HG03108 (cell line): Measurements from ENCODE around the gene SLC26A8.
"Not testable (repeated sequence)": the region's sequence is repeated elsewhere in the genome, so short reads cannot be mapped to it uniquely, and the experiment has no call there.

Source experiments
- ATAC-seq: cut with Tn5 transposase; IDR thresholded peaks from one replicate; pipeline ENCODE4 v1.9.1; 2021; ENCODE audit warnings: moderate library complexity; ENCODE audit not compliant: unreplicated experiment

Gene SLC26A8

DNA sequence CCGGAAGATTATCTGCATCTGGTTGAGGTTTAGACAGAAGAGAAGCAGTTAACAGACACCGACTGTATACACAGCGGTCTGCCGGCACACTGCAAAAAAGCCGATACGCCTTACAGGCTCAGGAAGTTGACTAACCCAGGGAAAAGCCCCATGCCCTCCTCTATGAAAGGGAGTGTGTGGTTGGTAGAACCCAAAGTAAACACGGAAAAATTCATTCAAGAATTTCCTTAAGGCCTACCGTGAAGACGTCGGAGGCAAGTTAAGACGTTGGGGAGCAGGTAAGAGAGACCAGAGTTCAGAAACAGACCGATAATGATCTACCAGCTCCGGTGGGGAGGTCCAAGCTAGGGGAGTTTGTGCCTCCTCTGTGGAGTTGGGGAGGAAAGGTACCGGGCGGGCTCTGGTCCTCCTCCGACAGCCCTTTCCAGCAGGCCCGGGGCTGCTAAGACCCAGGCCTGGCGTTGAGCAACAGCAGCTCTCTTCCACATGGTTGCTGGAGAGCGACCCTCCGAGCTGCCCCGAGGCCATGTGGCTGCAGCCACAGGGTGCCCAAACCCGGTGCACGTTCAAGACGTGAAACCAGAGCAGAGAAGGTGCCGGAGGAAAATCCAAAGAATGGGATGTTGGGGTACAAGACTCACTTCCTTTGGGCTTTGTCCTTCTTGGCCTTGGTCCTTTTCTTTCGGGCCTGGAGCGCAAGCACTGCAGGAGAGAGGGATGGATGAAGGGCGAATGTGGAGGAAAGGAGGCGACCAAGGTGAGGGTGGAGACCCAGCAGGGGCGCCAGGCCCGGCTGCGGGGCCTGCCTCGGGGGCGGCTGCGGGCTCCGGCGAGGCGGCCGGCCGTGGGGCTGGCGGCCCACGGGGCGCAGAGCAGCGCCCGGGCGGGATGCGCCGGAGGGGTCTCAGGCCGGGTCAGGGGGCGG, 104.4 kb downstream of the SLC26A8 start:
- ATAC-seq: peak; percentile 28

DNA sequence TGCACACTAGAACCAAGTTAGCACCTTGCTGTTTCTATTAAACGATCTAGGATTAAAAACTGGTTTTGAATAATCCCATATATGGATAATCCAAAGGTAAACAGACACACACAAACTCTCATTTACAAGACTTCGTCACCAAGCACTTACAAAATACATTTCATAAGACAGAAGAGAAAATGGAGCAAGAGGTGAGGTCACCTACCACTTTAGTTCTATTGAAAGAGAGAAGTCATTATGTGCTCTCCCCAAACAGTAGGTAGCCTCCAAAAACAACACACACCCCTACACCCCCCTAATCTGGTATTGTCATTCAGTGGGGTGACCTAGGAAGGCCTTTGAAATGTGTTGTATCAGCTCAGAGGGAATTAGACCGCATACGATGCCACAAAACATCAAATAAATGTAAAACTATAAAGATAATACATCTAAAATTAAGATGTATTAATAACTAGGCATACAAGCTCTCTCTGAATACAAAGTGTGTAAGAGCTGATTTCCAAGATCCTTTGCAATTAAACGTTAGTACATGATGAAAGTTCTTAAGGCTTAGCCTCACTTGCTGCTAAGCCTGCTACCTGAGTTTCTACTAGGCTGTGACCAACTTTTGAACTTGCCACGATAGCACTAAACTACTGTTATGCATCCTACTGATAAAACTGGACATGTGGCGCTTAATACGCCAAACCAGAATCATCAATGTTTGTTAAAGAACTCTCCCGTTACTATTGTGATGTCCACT, 105.2 kb downstream of the SLC26A8 start:
- peak; percentile 13 for ATAC-seq

DNA sequence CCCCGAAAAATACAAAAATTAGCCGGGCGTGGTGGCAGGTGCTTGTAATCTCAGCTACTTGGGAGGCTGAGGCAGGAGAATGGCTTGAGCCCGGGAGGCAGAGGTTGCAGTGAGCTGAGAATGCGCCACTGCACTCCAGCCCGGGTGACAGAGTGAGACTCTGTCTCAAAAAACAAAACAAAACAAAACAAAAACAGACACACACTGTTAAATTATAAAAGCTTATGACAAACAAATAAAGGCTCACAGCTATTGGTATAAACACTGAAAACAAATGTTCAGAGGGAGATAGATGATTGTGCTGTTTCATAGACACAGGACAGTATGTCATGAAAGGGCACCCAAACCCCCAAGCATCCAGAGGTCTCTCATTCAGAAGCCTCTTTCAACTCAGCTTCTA, 107.5 kb downstream of the SLC26A8 start:
- not testable (repeated sequence) for ATAC-seq

DNA sequence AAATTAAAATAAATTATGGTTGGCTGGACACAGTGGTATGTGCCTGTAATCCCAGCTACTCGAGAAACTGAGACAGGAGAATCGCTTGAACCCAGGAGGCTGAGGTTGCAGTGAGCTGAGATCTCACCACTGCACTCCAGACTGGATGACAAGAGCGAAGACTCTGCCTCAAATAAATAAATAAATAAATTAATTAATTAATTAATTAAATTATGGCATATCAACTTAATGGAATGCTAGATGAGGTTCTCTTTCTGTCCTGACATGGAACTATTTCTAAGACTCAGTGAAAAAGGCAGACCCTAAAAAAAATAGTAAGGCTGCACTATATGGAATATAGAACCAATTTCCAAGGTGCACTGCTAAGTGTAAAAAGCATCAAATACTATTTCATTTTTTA, 108.4 kb downstream of the SLC26A8 start:
- no peak for ATAC-seq

DNA sequence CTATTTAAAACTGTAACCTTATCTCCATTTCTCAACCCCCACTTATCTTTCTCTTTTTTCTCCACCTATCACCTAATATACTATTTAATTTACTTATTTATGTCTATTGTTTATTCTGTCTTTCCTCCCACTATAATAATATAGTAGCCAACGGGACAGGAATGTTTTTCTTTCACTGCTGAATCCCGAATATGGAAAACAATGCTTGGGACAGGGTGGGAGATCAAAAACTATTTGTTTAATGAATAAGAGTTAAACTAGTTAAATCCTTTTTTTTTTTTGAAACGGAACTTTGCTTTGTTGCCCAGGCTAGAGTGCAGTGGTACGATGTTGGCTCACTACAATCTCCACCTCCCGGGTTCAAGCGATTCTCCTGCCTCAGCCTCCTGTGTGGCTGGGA, 109.9 kb downstream of the SLC26A8 start:
- ATAC-seq: no peak

DNA sequence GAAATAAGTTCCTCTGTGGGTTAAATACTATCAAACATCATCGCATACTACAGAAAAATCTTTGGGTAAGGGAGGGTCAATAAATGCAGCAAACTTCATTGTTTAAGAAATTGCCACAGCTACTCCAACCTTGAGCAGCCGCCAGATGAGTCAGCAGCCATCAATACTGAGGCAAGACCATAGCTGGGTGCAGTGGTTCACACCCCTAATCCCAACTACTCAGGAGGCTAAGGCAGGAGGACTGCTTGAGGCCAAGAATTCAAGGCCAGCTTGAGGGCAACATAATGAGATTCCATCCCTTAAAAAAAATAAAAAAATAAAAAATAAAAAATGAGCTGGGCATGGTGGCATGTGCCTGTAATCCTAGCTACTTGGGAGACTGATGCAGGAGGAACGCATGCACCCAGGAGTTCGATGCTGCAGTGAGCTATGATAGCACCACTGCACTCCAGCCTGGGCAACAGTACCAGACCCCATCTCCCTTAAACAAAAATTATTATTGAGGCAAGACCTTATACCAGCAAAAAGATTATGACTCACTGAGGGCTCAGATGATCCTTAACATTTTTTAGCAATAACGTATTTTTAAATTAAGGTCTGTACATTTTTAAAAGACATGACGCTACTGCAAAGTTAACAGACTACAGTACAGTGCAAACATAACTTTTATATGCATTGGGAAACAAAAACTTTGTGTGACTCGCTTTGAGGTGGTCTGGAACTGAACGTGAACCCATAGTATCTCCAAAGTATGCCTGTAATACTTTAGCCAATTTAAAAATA, 112.4 kb downstream of the SLC26A8 start:
- no peak for ATAC-seq

DNA sequence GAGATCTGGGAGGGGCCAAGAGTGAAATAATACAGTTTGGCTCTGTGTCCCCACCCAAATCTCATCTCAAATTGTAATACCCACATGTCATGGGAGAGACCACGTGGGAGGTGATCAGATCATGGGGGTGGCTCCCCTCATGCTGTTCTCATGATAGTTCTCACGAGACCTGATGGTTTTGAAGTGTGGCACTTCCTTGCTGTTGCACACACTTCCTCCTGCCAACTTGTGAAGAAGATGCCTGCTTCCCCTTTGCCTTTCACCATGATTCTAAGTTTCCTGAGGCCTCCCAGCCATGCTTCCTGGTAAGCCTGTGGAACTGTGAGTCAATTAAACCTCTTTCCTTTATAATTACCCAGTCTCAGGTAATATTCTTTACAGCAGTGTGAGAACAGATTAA, 114.9 kb downstream of the SLC26A8 start:
- not testable (repeated sequence) for ATAC-seq

DNA sequence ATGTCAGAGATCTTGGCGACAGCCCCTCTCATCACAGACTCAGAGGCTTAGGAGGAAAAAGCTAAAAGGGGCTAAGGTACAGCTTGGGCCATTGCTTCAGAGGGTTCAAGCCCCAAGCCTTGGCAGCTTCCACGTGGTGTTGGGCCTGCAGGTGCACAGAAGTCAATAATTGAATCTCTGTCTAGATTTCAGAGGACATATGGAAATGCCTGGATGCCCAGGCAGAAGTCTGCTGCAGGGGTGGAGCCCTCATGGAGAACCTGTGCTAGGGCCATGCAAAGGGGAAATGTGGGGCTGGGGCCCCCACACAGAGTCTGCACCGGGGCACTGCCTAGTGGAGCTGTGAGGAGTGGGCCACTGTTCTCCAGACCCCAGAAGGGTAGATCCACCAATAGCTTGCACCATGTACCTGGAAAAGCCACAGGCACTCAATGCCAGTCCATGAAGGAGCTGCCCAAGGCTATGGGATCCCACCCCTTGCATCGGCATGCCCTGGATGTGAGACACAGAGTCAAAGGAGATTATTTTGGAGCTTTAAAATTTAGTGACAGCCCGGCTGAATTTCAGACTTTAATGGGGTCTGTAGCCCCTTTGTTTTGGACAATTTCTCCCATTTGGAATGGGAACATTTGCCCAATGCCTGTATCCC, 115.6 kb downstream of the SLC26A8 start:
- ATAC-seq: not testable (repeated sequence)

DNA sequence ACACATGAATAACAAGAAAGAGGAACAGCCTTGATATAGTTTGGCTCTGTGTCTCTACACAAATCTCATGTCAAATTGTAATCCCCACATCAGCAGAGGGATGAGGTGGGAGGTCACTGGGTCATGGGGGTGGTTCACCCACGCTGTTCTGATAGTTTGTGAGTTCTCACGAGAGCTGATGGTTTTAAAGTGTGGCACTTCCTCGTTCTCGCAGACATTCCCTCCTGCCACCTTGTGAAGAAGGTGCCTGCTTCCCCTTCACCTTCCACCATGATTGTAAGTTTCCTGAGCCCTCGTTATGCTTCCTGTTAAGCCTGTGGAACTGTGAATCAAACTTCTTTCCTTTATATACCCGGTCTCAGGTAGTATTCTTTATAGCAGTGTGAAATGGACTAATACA, 116.7 kb downstream of the SLC26A8 start:
- no peak for ATAC-seq

DNA sequence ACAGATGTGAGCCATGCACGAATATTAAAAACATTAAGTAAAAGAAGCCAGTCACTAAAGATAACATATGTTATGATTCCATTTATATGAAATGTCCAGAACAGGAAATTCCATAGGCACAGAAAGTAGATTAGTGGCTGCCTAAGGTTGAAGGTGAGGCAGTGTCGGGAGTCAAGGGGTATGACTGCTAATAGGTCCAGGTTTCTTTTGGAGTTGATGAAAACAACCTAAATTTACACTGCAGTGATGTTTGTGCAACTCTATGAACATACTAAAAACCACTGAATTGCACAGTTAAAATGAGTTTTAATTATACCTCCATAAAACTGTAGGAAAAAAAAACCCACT, 118.0 kb downstream of the SLC26A8 start:
- ATAC-seq: no peak

DNA sequence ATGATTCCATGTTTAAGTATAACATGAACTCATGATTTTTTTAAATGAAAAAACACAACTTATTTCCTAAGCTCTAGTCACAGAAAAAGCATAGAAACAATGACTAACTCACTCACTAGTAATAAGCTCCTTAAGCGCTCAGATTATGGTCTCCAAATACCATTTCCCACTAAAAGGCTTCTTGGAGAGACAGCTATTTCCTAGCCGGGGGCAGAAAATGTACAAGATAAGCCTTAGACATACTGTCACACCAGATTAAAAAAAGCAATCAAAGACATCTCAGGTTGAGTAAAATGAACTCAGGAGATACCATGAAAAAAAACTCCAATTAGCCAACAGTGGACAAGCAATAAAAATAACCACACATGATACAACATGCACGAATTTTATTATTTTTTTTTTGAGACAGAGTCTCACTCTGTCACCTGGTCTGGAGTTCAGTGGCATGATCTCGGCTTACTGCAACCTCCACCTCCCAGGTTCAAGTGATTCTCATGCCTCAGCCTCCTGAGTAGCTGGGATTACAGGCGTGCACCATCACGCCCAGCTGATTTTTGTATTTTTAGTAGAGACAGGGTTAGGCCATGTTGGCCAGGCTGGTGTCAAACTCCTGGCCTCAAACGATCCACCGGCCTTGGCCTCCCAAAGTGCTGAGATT, 118.5 kb downstream of the SLC26A8 start:
- no peak for ATAC-seq

DNA sequence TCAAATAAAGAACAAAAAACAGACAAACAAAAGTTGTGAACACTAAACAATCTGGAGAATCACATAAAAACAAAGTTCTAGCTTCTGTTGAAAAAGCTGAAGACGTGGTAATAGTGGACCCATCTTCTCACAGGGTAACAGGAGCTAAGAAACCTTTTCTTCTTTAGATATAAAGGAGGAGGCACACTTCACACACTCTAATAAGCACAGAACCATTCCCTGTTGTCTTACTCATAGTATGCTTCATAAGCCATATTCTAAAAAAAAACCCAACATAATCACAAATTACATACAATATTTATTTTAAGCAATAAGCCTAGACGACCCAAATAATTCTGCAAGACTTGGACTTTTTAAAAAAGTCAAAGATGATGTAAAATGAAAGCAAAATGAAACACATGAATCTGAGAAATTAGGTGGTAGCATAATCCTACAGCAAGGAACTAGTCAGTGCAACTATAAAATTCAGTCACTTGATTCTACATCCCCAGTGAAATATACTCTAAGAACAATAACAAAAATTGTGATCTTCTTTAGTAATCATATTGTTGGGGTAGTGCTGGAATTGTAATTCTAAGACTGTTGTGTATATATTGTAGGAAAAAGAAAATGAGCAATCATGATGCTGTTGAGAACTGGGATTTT, 119.2 kb downstream of the SLC26A8 start:
- ATAC-seq: no peak

DNA sequence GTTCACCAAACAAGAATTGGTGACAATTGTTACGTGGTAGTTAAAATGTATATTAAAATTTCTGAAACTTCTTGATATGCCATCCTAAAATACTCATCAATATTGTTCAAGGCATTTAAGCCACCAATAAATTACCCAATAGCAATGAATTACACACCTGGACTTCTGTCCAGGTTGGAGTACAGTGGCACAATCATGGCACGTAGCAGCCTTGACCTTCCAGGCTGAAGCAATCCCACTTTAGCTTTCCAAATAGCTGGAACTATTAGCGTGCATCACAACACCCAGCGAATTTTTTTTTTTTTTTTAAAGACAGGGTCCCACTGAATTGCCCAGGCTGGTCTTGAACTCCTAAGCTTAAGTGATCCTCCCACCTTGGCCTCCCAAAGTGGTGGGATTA, 120.8 kb downstream of the SLC26A8 start:
- no peak for ATAC-seq

DNA sequence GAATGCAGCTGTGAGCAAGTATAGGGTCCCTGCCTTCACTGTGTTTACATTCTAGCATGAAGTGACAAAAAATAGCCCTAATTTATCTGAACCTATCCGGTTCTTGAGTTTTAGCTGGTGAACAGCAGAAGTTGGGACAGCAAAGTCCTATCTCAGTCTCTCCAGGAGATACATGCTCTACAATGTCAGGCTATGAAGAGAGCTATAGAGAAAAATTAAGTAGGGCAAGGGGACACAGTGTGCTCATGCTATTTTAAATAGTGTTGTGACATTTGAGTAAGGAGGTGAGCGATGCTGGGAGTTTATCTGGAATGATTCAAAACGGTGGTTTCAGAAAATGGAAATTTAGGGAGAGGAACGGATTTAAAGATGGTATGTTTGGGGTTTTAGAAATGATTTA, 124.0 kb downstream of the SLC26A8 start:
- no peak for ATAC-seq

DNA sequence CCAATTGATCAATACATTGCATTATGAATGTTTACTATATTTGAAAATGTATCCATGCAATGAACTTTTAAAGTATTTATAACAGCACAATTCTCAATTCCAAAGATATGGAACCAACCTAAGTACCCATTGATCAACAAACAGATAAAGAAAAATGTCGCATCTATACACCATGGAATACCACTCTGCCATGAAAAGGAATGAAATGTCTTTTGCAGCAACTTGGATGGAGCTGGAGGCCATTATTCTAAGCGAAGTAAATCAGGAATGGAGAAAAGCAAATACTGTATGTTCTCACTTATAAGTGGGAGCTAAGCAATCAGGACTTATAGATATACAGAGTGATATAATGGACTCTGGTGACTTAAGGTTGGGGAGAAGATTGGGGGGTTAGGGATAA, 126.4 kb downstream of the SLC26A8 start:
- ATAC-seq: no peak

DNA sequence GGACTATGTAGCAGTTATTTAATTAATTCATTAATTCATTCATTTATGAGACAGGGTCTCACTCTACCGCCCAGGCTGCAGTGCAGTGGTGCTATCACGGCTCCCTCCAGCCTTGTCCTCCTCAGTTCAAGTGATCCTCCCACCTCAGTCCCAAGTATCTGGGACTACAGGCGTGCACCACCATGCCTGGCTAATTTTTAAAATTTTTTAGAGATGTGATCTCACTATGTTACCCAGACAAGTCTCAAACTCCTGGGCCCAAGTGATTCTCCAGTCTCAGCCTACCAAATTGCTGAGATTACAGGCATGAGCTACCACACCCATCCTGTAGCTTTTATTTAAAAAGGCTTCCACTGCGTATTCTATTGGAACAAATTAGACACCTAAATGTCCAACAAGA, 127.0 kb downstream of the SLC26A8 start:
- no peak for ATAC-seq

DNA sequence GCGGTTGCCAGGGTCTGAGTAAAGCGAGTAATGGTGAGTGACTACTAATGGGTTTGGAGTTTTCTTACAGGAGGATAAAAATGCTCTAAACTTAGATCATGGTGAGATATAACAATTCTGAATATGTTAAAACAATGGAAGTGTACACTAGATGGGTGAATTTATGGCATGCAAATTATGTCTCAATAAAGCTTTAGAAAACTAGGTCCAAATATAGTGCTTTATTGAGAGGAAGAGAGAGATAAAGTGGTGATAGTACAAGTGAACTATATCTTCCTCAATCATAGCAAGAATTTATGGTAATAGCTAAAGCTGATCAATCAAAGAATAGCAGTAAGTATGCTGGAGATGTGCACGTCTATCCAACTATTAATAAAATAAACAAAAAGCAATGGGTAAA, 127.4 kb downstream of the SLC26A8 start:
- ATAC-seq: no peak

DNA sequence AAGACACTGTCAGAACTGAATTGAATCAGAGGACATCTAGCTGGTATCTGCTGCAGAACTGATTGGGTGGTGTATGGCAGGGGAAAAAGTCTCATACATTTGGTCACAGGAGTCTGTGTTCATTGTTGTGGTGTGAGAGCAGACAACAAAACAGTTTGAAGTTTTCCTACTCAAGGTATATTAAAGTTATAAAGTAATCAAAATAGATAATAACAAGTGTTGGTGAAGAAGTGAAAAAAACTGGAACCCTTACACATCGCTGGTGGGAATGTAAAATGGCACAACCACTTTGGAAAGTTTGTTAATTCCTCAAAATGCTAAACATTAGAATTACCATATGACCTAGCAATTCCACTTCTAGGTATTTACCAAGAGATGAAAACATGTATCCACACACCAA, 128.2 kb downstream of the SLC26A8 start:
- ATAC-seq: no peak

DNA sequence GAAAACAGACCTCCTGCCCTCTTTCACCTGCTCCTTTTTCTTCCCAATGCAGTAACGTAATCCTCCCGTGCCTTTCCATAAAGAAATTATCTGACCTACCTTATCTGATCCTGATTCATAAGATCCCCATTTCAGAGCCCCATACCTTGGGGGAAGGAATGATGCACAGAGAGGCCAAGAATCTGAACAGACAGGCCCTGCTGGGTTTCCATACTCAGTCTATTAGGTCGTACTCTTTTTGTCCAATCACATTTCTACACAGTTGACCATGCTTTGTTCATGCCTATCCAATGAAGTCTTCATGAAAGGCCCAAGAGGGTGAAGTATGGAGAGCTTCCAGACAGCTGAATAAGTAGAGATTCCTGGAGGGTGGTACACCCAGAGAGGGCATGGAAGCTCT, 128.9 kb downstream of the SLC26A8 start:
- ATAC-seq: no peak

DNA sequence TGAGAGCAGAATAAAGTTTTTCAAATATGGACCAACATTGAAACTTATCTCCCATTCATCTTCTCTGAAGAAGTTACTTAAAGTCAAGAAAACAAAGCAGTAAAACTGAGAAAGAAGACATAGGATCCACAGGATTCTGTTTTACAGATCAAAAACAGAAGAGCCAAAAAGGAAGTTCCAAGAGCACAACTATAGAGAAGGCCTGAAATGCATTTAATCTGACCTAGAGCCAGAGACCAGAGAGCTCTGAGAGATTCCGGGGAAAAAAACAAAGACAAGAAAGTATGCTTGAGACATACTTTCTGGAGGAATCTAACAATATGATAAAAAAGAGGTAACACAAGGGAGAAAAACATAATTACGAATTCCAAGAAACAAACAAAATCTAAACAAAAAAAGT, 129.7 kb downstream of the SLC26A8 start:
- ATAC-seq: no peak
